ENCODE data around the gene NRDC. TPM values are rescaled to one million over a fixed set of nuclear protein-coding genes. Genes with fewer than 3 reads are reported as not detected.

NRDC gene
- total and polyA plus RNA-seq, 8 donors = 58.4 to 95.6 (median 79.2) TPM

DNA sequence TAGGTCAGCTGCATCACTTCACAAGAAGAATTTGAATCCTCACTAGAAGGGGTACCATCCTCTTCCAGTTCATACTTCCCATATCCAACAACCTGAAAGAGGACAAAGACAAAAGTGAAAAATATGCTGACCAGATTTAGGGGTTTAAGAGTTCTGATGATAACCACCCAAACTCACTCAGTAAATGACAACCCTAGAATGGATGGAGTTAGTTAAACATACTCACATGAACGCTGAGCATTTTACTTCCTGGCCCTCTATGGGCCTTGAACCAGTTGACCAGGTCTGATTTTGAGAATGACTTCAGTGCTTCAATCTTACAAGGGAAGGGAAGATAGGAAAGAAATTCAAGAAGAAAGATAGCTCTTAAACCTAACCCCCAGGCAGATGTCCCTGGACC lies 89.2 kb downstream of the NRDC start:
- intact Hi-C loops (cut with DNase I; ENCODE audit: low total_unique reads) = no loop called here
- peaks cover 0 to 10% (median 0%) of the 10 kb centered on the region in 4 donors for H3K4me1 ChIP-seq
- no peaks in the 10 kb centered on the region for H3K9me3 ChIP-seq
- no peak for DNase-seq
- 82 to 100% (median 94%) methylated on average over 1 of the region's 1 CpG for WGBS, 5 donors
- H3K4me3 ChIP-seq = no peak overlapping the region
- H3K27me3 ChIP-seq = no peaks in the 10 kb centered on the region
- H3K27ac ChIP-seq = no peak overlapping the region
- H3K36me3 ChIP-seq = peaks cover 82 to 100% (median 100%) of the 10 kb centered on the region in 4 donors
- TF ChIP-seq EP300 (IDR thresholded peaks at IDR 0.05) (no peak), POLR2AphosphoS5 (IDR thresholded peaks at IDR 0.05) (no peak), POLR2A (IDR thresholded peaks at IDR 0.05) (no peak)
- TF ChIP-seq, protein P1, sequence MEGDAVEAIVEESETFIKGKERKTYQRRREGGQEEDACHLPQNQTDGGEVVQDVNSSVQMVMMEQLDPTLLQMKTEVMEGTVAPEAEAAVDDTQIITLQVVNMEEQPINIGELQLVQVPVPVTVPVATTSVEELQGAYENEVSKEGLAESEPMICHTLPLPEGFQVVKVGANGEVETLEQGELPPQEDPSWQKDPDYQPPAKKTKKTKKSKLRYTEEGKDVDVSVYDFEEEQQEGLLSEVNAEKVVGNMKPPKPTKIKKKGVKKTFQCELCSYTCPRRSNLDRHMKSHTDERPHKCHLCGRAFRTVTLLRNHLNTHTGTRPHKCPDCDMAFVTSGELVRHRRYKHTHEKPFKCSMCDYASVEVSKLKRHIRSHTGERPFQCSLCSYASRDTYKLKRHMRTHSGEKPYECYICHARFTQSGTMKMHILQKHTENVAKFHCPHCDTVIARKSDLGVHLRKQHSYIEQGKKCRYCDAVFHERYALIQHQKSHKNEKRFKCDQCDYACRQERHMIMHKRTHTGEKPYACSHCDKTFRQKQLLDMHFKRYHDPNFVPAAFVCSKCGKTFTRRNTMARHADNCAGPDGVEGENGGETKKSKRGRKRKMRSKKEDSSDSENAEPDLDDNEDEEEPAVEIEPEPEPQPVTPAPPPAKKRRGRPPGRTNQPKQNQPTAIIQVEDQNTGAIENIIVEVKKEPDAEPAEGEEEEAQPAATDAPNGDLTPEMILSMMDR (IDR thresholded peaks at IDR 0.05) = no peak

DNA sequence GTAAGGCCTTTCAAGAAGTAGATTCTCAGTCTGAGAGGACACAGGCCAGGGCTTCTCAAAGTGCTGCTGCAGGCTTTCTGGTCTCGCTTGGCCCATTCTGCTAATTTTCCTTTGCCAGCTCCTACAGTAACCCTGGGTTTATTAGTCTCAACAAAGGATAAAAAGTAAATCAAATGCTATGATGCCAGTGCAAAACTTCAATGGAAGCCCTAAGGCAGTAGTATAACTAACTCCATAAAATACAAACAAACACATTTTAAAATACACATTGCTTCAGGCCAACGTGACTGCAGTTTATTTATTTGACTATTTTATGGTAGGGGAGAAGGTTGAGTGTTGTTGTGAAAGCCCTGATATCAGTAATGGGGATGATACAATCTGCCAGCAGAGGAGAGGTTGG lies 89.6 kb downstream of the NRDC start:
- TF ChIP-seq, protein P1 (IDR thresholded peaks at IDR 0.05) = no peak
- Histone ChIP-seq H3K27me3 (no peaks in the 10 kb centered on the region), H3K4me3 (no peak overlapping the region), H3K36me3 (peaks cover 78 to 100% (median 100%) of the 10 kb centered on the region in 4 donors), H3K4me1 (peaks cover 0 to 10% (median 0%) of the 10 kb centered on the region in 4 donors), H3K9me3 (no peaks in the 10 kb centered on the region), H3K27ac (no peak overlapping the region)
- no peak for DNase-seq
- 52 to 71% (median 62%) methylated on average over 2 of the region's 2 CpGs for WGBS, 5 donors
- intact Hi-C loops (cut with DNase I; ENCODE audit: low total_unique reads) = no loop called here

DNA sequence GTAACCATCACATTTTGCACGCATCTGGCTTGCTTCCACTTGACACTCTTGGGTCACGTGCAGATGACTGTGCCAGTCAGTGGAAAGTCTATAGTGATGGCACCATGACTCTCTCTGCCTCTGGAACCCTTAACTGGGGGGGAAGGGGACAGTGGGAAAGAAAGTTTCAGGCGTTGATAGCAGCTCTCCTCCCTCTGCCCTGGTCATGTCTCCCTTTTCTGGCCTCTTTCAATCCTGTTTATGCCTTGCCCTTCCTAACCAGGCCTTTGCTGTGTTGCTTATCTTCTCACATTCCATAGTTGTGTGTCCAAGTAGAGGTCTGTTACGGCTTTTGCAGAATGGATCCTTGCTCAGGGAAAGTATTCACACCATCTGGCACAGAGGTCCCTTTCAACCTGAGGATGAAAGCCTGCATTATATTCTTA lies 93.5 kb downstream of the NRDC start:
- Histone ChIP-seq H3K27ac (peak overlapping the region in 1 of 5 donors; percentile 14), H3K4me1 (no peaks in the 10 kb centered on the region), H3K27me3 (no peaks in the 10 kb centered on the region), H3K9me3 (no peaks in the 10 kb centered on the region), H3K4me3 (no peak overlapping the region), H3K36me3 (peaks cover 59 to 100% (median 100%) of the 10 kb centered on the region in 4 donors)
- intact Hi-C loops (cut with DNase I; ENCODE audit: low total_unique reads) = no loop called here
- 66 to 78% (median 71%) methylated on average over 4 of the region's 4 CpGs for WGBS, 5 donors
- TF ChIP-seq, protein P1 (IDR thresholded peaks at IDR 0.05) = no peak
- TF ChIP-seq EP300 (IDR thresholded peaks at IDR 0.05) = no peak
- TF ChIP-seq POLR2A (IDR thresholded peaks at IDR 0.05) = no peak
- TF ChIP-seq POLR2AphosphoS5 (IDR thresholded peaks at IDR 0.05) = no peak
- DNase-seq = peak in 1 of 2 donors; percentile 12

DNA sequence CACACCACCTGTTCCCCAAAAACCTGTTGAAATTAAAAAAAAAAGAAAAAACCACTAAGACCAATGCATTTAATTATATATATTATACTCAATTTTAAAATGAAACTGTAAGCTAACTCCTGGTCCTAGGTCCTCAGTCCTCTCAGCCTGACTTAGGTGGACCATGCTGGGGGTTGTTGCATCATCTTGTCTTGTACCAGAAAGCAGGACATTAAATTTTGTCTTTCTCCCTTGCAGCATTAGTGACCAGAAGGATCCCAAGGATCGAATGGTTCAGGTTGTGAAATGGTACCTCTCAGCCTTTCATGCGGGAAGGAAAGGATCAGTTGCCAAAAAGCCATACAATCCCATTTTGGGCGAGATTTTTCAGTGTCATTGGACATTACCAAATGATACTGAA lies 97.6 kb downstream of the NRDC start:
- no peaks in the 10 kb centered on the region for H3K4me1 ChIP-seq
- WGBS, 5 donors = 97 to 100% (median 98%) methylated on average over 3 of the region's 3 CpGs
- no peak for DNase-seq
- no peak overlapping the region for H3K27ac ChIP-seq
- no peak overlapping the region for H3K4me3 ChIP-seq
- intact Hi-C loops (cut with DNase I; ENCODE audit: low total_unique reads) = no loop called here
- H3K9me3 ChIP-seq = no peaks in the 10 kb centered on the region
- no peak for TF ChIP-seq POLR2A (IDR thresholded peaks at IDR 0.05)
- TF ChIP-seq POLR2AphosphoS5 (IDR thresholded peaks at IDR 0.05) = no peak
- TF ChIP-seq, protein P1 (IDR thresholded peaks at IDR 0.05) = no peak
- no peak for TF ChIP-seq EP300 (IDR thresholded peaks at IDR 0.05)
- H3K27me3 ChIP-seq = no peaks in the 10 kb centered on the region
- peaks cover 24 to 97% (median 91%) of the 10 kb centered on the region in 4 donors for H3K36me3 ChIP-seq
